EL (cell line): ENCODE data around the gene SPO11.

Source experiments
- DNase-seq: peaks from one replicate; pipeline ENCODE4 v3.0.0-alpha.2; 2016

SPO11 gene

GRCh38 chr20:57392512-57393271 is 63.1 kb downstream of the SPO11 start:
- DNase-seq = no peak
